Activated CD4-positive, alpha-beta T cell treated with anti-CD3 and anti-CD28 coated beads, Interleukin-2, amount 50 U/mL, for 24 hours (primary cell): Measurements from ENCODE around the gene TRIM63.

Source experiments
- DNase-seq, 2 donors: peaks; one replicate each; pipeline ENCODE4 v3.0.0-alpha.2; 2020; ENCODE audit warnings: low read depth in 1 of 2, low spot score in 1 of 2

Gene TRIM63

GRCh38 chr1:26089125-26089524 is 21.7 kb upstream of the TRIM63 start:
- no peak for DNase-seq

DNA sequence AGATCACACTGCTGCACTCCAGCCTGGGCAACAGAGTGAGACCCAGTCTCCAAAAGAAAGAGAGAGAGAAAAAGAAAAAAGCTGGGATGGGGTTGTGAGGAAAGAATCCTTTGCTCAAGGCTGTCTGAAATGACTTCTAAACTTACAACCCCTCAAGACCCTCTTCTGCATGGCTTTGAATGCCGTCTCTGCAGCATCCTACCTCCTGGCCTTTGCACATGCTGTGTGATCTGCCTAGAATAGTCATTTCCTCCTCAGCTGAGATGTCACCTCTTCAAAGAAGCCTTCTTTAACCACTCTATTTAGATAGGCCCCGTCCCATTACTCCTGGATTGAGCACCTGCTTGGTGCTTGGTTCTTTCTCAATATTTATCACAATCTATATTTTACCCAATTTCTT is 17.4 kb upstream of the TRIM63 start:
- no peak for DNase-seq

- DNase-seq, result no peak
These were observed 16.7 kb upstream of the TRIM63 start for GRCh38 chr1:26084091-26084561.

- DNase-seq, result no peak
These were observed 15.8 kb upstream of the TRIM63 start for GRCh38 chr1:26083208-26083607.

DNA sequence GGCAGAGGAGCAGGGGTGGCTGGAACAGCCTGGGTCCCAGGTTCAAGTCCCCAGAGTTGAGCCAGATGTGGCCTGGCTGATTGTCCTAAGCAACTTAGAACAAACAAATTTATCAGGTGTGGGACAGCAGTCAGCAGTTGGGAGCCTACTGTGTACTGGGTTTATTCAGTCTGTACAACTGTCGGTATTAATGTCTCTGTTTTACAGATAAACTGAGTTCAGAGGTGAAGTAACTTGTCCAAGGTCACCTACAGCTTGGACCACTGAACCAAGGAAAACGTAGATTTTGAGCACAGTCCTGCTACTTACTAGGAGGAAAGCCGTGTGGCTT is 14.6 kb upstream of the TRIM63 start:
- DNase-seq, result no peak

GRCh38 chr1:26081267-26082019 is 14.0 kb upstream of the TRIM63 start:
- DNase-seq, result no peak

GRCh38 chr1:26079960-26080814 is 12.8 kb upstream of the TRIM63 start:
- DNase-seq, result no peak

DNA sequence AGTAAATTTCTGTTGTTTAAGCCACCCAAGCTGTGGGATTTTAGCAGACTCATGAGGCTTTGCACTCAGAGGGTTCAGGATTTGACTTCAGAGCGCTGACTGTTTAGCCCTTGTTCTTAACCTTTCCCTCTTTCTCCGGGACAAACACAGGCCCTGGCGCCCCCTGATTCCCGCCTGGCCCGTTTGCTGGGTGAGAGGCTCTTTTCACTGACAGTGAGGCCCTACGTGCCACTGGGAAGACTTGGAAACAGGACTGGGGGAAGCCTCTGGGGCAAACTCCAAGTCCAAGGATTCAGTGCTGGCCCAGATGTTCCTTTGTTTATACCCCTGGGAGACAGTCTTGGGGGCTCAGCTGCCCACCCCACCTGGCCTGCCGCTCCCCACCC is 11.7 kb upstream of the TRIM63 start:
- DNase-seq, result no peak

GRCh38 chr1:26078286-26079177 is 11.1 kb upstream of the TRIM63 start:
- no peak for DNase-seq

DNA sequence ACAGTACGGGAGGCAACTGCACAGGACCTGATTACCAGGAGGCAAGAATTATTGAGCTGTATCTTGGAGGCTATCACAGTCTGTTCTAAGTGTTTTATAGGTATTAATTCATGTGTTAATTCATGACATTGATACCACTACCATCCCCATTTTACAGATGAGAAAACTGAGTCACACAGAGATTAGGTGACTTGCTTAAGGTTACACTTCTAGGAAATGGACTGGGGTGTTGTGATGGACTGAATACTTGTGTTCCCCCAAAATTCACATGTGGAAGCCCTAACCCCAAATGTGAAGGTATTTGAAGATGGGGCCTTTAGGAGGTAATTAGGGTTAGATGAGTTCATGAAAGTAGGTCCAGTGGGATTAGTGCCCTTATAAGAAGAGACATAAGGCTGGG is 10.1 kb upstream of the TRIM63 start:
- DNase-seq, result no peak

DNA sequence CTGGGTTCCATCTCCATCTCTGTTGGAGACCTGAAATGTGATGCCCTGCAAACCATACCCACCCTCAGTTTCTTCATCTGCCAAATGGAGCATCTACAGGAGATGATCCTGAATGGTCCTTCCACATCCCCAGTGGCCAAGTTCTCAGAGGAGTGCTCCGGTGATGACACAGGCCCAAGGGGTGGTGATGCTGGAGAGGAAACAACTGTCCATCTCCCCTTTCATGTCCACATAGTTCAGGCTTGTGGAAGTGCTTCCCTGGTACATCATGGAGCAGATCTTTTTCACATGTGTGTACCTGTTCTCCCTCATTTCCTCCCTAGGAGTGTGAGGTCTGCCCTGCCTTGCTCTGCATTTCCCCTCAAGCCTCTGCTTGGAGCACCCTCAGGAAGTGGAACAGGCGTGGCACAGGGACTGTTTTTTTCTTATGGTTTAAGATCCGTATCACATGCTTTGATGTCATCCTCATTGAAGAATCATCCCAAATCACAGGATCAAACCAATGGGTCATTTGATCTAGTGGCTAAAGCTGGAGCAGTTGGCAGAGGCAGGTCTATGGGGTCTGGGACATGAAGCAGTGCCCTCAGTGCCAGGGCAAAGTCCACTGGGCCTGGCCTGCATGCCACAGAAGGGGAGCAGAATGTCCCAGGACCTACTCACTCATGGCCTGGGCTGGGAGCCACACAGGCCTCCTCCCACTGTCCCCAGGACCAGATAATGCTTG is 8.2 kb upstream of the TRIM63 start:
- DNase-seq, result no peak

- no peak for DNase-seq
These were observed 4.9 kb upstream of the TRIM63 start for GRCh38 chr1:26072305-26072704.

GRCh38 chr1:26070963-26071342 is 3.5 kb upstream of the TRIM63 start:
- DNase-seq, result no peak

- DNase-seq, result no peak
These were observed 3.0 kb upstream of the TRIM63 start for GRCh38 chr1:26070296-26070962.

DNA sequence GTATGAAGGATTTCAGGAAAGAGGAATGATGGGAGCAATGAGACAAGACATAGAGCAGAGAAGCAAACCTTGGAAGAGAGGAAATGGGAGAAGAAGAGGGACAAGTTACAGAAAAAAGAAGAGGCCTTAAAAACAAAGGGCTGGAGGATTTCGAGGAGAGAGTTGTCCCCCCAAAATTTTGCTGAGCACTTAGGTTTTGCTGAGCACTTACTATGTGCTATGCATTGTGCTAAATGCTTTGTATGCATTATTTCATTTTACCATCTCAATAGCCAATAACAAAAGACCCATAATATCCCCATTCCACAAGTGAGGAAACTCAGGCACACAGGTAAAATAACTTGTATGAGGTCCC is 2.5 kb upstream of the TRIM63 start:
- DNase-seq, result no peak

- no peak for DNase-seq
These were observed 573 bp downstream of the TRIM63 start for GRCh38 chr1:26066857-26067256.

- no peak for DNase-seq
These were observed 1.3 kb downstream of the TRIM63 start for GRCh38 chr1:26066160-26066559.

GRCh38 chr1:26064553-26064952 is 2.9 kb downstream of the TRIM63 start:
- no peak for DNase-seq

DNA sequence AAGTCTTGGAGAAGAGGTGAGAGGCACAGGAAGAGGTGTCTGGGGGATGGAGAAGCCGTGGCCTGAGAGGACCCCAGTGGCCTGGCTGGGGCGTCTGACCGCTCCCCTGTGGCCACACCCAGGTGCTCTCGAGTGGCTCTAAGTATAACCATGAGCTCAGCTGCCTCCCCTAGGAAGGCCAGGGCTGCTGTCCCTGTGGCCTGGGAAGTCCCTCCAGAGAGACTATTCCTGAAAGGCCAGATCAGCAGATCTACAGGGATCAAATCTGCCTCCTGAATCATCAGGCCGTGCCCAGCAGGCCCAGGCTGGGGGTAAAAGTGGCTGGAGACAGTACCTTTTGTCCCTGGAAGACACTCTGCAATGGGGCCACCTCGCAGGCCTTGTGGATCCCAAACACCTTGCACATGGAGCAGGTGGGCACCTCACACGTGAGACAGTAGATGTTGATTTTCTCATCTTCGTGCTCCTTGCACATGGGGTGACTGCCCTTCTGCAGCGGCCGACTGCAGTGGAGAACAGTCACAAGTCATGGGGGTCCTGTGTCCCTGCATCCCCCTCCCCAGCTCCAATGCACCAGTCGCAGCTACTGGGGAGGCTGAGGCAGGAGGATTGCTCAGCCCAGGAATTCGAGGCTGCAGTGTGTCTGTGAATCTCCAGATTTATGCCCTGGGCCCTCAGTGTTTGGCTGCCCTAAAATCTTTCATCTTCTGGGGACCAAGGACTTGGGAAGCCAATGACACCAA is 6.4 kb downstream of the TRIM63 start:
- no peak for DNase-seq

GRCh38 chr1:26059906-26060305 is 7.5 kb downstream of the TRIM63 start:
- DNase-seq, result no peak
